RWPE2 (cell line): ENCODE measurements around the gene GRIK2.

ENCODE experiments used
- ATAC-seq: fragments of 200-7000 bp; cut with Tn5 transposase; 3 replicates; pipeline ENCODE4 v1.9.1; 2021; ENCODE audit warnings: low read depth
- DNase-seq: peaks from one replicate; pipeline ENCODE4 v3.0.0-alpha.2; 2020; ENCODE audit warnings: low spot score
- H3K27ac ChIP-seq: fragments of 450-650 bp; 2 replicates; pipeline ENCODE4 v1.5.1; 2017; ENCODE audit warnings: mild to moderate bottlenecking; ENCODE audit not compliant: poor library complexity, severe bottlenecking
- H3K27me3 ChIP-seq: fragments of 250-450 bp; sonication (Bioruptor Pico); 2 replicates; pipeline ENCODE4 v1.5.1; 2021; ENCODE audit warnings: mild to moderate bottlenecking, moderate library complexity; ENCODE audit not compliant: insufficient read depth, poor library complexity, severe bottlenecking
- H3K36me3 ChIP-seq: fragments of 250-450 bp; sonication (Bioruptor Pico); 2 replicates; pipeline ENCODE4 v1.5.1; 2020; ENCODE audit warnings: low read depth, mild to moderate bottlenecking, moderate library complexity
- H3K4me1 ChIP-seq: fragments of 250-450 bp; sonication (Bioruptor Pico); 2 replicates; pipeline ENCODE4 v1.5.1; 2021; ENCODE audit warnings: mild to moderate bottlenecking, moderate library complexity; ENCODE audit not compliant: insufficient read depth, poor library complexity, severe bottlenecking
- H3K4me3 ChIP-seq: fragments of 250-450 bp; sonication (Bioruptor Pico); 2 replicates; pipeline ENCODE4 v1.5.1; 2021; ENCODE audit warnings: mild to moderate bottlenecking, moderate library complexity; ENCODE audit not compliant: severe bottlenecking
- H3K9me3 ChIP-seq: fragments of 250-450 bp; sonication (Bioruptor Pico); 2 replicates; pipeline ENCODE4 v1.5.1; 2021; ENCODE audit warnings: mild to moderate bottlenecking, moderate library complexity; ENCODE audit not compliant: severe bottlenecking
- TF ChIP-seq, protein P1 (sequence below): fragments of 450-650 bp; IDR thresholded peaks from one replicate; pipeline ENCODE4 v1.5.1; 2017; ENCODE audit warnings: mild to moderate bottlenecking, moderate library complexity; ENCODE audit not compliant: poor library complexity, severe bottlenecking

GRIK2 gene

DNA sequence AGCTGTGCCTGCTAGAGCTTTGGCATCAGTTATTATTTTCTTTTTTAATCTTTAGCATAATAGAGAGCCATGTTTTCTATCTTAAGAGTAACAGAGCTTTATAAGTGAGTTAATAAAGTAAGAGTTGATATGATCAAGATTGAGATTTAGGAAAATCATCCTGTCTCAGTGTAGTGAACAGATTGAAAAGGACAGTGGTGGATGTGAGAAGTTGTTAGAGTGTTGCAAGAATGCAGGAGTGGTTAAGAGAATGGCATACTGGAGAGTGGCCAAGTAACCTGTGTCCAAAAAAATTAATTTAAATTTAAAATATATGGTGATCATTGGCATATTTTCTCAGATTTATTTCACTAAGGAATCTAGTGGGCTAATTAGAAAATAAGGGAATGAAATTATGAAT, 629.3 kb downstream of the GRIK2 start:
- Histone ChIP-seq H3K36me3 (no peaks in the 10 kb centered on the region), H3K9me3 (no peaks in the 10 kb centered on the region), H3K27me3 (no peaks in the 10 kb centered on the region), H3K4me3 (no peak overlapping the region), H3K27ac (no peak overlapping the region), H3K4me1 (no peaks in the 10 kb centered on the region)
- DNase-seq (no peak), ATAC-seq (no peak)
- TF ChIP-seq, protein P1, sequence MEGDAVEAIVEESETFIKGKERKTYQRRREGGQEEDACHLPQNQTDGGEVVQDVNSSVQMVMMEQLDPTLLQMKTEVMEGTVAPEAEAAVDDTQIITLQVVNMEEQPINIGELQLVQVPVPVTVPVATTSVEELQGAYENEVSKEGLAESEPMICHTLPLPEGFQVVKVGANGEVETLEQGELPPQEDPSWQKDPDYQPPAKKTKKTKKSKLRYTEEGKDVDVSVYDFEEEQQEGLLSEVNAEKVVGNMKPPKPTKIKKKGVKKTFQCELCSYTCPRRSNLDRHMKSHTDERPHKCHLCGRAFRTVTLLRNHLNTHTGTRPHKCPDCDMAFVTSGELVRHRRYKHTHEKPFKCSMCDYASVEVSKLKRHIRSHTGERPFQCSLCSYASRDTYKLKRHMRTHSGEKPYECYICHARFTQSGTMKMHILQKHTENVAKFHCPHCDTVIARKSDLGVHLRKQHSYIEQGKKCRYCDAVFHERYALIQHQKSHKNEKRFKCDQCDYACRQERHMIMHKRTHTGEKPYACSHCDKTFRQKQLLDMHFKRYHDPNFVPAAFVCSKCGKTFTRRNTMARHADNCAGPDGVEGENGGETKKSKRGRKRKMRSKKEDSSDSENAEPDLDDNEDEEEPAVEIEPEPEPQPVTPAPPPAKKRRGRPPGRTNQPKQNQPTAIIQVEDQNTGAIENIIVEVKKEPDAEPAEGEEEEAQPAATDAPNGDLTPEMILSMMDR, result no peak

DNA sequence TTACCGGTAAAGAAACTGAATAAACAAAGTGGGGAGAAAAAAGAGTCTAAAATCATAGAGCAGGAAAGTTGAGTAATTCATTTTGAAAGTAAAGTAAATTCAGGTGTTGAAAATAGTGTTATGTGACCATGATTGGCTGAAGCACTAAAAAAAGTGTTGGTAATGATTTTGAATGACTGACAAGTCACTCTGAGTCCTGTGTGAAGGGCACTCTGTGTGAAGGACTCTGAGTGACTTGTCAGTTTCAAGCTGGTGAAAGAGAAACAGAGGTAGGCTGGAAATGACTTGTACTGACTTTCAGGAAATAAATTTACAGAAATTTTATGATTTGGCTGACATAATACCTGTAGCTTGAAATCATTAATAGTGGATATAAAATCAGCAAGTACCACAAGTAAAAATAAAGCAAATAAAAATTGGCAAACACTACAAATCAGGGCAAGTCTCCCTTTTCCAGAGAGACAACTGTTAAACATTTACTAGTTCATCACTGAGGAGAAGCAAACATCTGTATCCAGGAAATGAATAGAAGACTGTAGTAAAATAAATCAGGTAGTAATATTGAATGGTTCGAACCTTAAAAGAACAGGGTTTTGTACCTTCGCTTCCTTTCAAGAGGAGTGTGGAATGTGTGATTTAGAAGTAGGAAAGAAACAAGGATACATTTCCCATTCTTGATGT, 630.6 kb downstream of the GRIK2 start:
- Histone ChIP-seq H3K9me3 (no peaks in the 10 kb centered on the region), H3K4me1 (no peaks in the 10 kb centered on the region), H3K27me3 (no peaks in the 10 kb centered on the region), H3K27ac (no peak overlapping the region), H3K36me3 (no peaks in the 10 kb centered on the region), H3K4me3 (no peak overlapping the region)
- TF ChIP-seq, protein P1, result no peak
- no peak for ATAC-seq
- DNase-seq, result no peak

DNA sequence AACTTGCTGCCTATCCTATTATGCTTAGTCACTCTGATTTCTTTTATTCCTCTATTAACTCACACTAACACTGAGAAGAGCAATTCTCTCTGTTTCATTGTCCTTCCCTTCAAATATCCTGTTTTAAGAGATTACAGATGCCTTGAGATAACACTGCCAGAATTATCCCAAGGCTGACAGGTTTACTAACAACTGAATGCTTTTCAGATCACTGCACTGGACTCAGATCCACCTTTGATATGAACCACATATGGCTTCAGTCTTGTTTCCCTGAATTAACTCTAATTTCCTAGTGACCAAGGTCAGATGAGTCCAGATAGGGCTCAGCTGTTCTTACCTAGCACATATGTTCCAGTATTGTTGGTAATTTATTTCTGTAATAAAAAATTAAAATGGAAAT, 633.1 kb downstream of the GRIK2 start:
- no peaks in the 10 kb centered on the region for H3K4me1 ChIP-seq
- no peaks in the 10 kb centered on the region for H3K9me3 ChIP-seq
- H3K4me3 ChIP-seq, result no peak overlapping the region
- DNase-seq, result no peak
- no peaks in the 10 kb centered on the region for H3K27me3 ChIP-seq
- H3K27ac ChIP-seq, result no peak overlapping the region
- no peak for ATAC-seq
- no peaks in the 10 kb centered on the region for H3K36me3 ChIP-seq
- TF ChIP-seq, protein P1, result no peak

DNA sequence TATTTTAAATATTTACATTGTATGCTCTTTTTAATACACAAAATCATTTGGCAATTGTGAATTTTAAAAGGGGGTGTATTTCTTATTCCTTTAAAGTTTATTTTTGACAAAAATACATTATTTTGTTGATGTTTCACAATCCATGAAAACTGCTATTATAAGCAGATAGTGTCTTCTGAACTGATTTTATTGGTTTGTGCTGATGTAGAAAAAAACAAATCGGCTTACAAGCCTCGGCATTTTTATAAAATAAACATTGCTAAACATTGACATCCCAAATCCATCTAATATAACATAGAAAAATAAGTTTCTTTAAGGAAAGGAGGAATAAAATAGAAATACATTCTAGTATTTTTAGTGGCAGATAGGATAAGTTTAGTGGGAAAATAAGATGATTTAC, 634.7 kb downstream of the GRIK2 start:
- no peaks in the 10 kb centered on the region for H3K9me3 ChIP-seq
- DNase-seq (no peak), ATAC-seq (no peak)
- H3K36me3 ChIP-seq, result no peaks in the 10 kb centered on the region
- H3K4me3 ChIP-seq, result no peak overlapping the region
- H3K27ac ChIP-seq, result no peak overlapping the region
- no peaks in the 10 kb centered on the region for H3K4me1 ChIP-seq
- H3K27me3 ChIP-seq, result no peaks in the 10 kb centered on the region
- TF ChIP-seq, protein P1, result no peak

DNA sequence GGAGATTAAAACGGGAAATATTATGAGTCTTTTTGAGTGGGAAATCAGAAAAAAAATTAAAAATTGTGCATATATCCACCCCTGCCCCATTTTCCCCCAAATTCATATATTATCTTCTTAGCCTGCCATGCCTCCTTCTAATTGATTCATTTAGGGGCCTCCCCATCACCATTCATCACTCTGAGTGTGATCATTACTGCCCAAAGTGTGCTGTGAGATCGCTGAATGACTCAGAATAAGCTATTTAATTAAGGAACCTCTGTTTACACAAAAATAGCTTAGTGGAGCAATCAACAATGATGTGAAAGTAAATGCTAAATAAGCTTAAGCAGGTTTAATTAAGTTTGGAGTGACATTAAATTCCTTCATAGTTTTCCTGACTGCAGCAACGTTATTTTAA, 645.5 kb downstream of the GRIK2 start:
- ATAC-seq (no peak), DNase-seq (no peak)
- Histone ChIP-seq H3K9me3 (no peaks in the 10 kb centered on the region), H3K4me1 (no peaks in the 10 kb centered on the region), H3K36me3 (no peaks in the 10 kb centered on the region), H3K27me3 (no peaks in the 10 kb centered on the region), H3K4me3 (no peak overlapping the region), H3K27ac (no peak overlapping the region)
- TF ChIP-seq, protein P1, result no peak
